ENCODE measurements around the gene SNURF.
A peak's percentile ranks its signal among the peaks of the same experiment; 100 is the strongest.
"Not testable (repeated sequence)": the region's sequence is repeated elsewhere in the genome, so short reads cannot be mapped to it uniquely, and the experiment has no call there.

Gene SNURF, protein sequence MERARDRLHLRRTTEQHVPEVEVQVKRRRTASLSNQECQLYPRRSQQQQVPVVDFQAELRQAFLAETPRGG

DNA sequence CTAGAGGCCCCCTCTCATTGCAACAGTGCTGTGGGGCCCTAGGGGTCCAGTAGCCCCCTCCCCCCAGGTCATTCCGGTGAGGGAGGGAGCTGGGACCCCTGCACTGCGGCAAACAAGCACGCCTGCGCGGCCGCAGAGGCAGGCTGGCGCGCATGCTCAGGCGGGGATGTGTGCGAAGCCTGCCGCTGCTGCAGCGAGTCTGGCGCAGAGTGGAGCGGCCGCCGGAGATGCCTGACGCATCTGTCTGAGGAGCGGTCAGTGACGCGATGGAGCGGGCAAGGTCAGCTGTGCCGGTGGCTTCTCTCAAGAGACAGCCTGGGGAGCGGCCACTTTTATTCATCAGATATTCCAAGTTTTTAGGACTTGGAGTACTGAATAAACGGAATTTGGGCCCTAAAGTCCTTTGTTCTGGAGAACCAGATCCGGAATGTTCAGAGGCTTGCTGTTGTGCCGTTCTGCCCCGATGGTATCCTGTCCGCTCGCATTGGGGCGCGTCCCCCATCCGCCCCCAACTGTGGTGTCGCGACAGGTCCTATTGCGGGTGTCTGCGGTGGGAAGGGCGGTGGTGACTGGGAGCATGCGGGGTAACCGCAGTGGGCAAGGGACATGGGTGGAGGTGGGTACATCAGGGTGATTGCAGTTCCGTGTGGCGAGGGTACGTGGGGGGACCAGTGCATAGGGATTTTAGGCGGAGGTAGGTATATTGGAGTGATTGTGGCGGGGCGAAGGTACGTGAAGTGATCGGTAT lies at the start of gene SNURF, which contains the start of gene SNRPN:
Gene SNURF, plus strand, starts transcription at position 205 of the 748 bp plus-strand sequence. Its CDS starts 62 bp downstream, at position 267.
Gene SNRPN, plus strand, starts transcription at position 205 of the 748 bp plus-strand sequence. CDS start 19,467 bp downstream, outside the sequence.
- peak; percentile 76 to 88 for DNase-seq

DNA sequence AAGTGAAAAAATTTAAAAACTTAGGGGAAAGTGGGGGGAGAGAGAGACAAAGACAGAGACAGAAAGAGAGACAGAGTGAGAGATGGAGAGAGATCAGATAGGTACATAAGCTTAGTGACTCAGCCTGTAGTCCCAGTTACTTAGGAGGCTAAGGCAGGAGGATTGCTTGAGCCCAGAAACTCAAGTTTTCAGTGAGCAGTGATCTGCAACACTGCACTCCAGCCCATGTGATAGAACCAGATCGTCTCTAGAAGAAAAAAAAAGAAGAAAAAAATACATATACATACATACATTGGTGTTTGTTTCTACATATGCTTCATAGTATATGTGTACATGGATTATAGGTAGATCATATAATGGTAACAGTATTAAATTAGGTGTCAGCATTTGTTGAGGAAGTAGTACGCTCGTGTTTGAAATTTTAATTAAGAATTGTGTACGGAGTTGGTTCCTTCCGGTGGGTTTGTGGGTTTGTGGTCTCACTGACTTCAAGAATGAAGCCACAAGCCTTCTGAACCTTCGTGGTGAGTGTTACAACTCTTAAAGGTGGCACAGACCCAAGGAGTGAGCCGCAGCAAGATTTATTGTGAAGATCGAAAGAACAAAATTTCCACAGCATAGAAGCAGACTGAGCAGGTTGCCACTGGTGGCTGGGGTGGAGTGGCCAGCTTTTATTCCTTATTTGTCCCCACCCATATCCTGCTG lies 38.3 kb upstream of the SNURF start:
- DNase-seq = no peak

DNA sequence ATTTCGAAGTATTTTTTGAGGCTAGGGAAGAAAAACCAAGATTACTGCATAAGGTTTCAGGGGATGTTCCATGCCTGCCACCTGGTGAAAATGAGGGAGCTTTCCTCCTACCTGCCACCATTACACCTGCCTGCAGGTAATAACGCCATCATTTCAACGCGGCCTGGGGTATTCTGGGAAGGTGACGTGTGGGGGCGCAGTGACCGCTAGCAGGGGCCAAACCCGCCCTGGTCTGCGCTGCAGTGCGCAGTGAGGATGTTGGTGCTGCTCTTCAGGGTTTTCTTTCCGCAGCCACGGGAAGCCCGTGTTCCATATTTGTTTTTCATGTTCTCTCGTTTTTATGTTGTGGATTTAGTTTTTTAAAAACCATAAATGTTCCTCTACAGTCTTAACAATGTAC lies 37.4 kb upstream of the SNURF start:
- no peak for DNase-seq

GRCh38 chr15:24919446-24919845 lies 35.3 kb upstream of the SNURF start:
- DNase-seq = no peak

GRCh38 chr15:24922781-24923180 lies 32.0 kb upstream of the SNURF start:
- DNase-seq = not testable (repeated sequence)

DNA sequence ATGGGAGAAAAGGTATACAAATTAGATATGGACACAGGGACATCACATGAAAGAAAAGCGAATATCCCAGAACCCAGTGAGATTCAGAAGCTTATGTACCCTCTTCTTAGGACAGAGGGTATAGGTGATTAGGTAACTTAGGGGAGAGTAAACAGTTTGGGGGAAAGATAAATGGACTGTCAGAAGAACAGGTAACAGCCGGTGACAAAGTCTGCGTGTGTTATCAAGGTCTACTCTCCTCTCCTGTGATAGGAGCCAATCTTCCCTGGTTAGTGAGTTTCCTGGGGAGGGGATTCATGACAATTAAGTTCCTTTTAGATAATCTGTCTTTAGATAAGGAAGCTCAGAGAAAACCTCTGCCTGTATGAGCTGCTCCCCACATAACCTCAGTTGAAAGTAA lies 30.6 kb upstream of the SNURF start:
- no peak for DNase-seq

DNA sequence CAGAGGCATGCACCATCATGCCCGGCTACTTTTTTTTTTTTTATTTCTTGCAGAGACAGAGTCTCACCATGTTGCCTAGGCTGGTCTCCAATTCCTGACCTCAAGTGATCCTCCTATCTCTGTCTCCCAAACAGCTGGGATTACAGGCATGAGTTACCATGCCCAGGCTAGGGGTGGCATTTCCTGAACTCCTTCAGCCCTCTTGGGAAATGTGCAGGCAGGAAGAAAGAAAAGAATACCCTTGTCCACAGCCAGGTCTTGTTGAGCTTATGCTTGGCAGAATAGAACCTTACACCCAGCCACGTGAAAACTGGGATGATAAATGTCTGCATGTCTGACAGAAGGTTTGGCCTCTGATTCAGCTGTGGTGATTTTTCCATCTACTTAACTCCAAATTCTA lies 30.2 kb upstream of the SNURF start:
- DNase-seq = no peak

DNA sequence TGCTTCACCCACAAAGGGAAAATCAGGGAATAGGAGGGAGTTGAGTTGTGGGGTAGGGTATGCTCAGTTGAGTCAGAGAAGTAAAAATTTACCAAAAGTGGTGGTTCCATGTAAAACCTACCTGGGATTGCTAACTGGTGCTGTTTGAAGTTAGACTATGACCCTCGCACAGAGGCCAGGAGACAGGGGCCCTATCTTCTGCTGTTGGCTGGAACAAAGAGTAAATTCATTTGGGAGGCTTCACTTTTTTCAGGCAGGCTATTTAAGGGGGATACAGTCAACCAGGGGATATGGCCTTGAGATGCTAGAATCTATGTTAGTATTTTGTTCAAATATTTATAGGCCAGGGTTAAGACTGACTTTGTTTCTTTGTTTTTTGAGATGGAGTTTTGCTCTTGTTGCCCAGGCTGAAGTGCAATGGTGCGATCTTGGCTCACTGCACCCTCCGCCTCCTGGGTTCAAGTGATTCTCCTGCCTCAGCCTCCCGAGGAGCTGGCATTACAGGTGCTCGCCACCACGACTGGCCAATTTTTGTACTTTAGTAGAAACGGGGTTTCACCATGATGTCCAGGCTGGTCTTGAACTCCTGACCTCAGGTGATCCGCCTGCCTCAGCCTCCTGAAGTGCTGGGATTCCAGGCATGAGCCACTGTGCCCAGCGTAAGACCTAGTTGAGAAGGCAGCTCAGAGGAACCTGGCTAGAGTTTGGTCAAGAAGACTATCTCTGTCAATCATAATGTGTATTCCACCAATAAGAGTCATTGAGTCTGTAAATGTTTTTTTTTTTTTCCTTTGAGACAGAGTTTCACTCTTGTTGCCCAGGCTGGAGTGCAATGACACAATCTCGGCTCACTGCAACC lies 22.7 kb upstream of the SNURF start:
- not testable (repeated sequence) for DNase-seq

DNA sequence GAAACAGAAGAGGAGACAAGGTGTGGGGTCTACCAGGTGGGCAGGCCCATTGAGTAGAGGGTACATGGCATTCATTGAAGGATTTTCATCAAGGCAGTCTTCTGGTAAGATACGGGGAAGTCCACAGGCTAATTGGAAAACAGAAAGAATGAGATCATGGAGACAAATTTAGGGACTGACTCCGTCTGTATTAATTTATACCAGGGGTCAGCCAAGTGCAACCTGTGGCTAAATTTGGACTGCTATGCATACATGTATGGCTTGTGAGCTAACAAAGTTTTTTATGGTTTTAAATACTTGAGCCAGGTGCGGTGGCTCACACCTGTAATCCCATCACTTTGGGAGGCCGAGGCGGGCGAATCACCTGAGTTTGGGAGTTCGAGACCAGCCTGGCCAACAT lies 21.1 kb upstream of the SNURF start:
- DNase-seq = no peak

GRCh38 chr15:24938224-24938623 lies 16.6 kb upstream of the SNURF start:
- DNase-seq = not testable (repeated sequence)

- no peak for DNase-seq
Measured at GRCh38 chr15:24940236-24940635, 14.6 kb upstream of the SNURF start.

DNA sequence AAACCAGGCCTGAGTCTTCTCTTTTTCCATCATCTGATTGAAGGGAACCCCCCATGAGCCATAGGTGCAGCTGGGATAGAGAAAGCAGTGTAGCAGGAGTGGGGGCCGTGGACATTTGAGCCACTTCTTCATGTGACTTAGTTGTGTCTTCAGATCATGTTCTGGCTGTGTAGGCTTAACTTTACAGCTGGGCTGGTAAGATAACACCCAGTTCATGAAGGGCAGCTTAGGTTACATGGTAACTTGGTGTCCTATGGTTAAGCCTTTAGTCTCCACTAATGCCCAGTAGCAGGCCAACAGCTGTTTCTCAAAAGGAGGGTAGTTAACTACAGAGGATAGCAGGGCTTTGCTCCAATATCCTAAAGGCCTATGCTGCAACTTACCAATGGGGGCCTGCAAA lies 11.4 kb upstream of the SNURF start:
- no peak for DNase-seq

DNA sequence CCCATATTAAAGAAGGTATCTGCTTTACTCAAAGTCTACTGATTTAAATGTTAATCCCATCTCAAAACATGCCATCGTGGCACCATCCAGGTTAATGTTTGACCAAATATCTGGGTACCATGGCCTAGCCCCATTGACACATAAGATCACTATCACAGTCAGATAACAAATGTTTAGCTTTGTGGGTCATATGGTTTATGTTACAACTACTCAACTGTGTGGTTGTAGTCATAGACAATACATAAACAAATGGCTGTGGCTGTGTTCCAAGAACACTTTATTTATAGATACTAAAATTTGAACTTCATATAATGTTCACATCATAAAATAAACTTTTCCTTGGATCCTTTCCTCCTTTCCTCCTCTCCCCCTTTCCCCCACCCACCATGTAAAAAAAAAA lies 9.8 kb upstream of the SNURF start:
- DNase-seq = no peak

GRCh38 chr15:24945711-24946110 lies 9.1 kb upstream of the SNURF start:
- DNase-seq = no peak

DNA sequence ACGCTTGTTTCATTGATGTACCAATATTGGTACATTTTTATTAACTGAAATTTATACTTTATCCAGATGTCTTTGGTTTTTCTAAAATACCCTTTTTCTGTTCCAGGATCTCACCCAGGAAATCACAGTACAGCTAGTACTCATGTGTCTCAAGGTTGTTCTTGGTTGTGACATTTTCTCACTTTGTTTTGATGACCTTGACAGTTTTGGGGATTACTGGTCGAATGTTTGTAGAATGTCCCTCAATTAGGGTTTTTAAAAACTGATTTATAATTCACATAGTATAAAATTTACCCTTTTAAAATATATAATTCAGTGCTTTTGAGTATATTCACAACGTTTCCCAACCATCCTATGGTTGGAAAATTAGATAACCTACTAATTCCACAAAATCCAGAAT lies 6.3 kb upstream of the SNURF start:
- no peak for DNase-seq

DNA sequence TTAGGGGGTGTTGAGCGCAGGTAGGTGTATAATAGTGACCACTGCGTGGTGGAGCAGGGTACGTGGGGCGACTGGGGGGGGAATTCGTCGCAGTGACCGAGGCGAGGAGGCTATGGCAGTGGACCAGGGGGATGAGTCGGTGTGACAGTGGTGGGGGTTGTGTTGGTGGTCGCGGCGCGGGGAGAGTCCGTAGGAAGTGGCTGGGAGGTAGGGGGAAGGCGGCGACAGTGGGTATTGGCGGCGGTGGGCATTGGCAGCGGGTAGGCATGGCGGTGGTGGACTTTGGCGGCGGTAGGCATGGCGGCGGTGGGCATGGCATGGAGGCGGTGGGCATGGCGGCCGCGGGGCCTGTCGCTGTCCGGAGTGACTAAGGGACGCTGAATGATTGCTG lies 739 bp downstream of the SNURF start:
- DNase-seq = peak in 1 of 2 experiments; percentile 12

GRCh38 chr15:24956111-24956838 lies 1.5 kb downstream of the SNURF start:
- DNase-seq = peak; percentile 90 to 92

GRCh38 chr15:24957691-24958090 lies 2.9 kb downstream of the SNURF start:
- no peak for DNase-seq

- no peak for DNase-seq
Measured at GRCh38 chr15:24961967-24962366, 7.2 kb downstream of the SNURF start.

GRCh38 chr15:24962880-24963279 lies 8.1 kb downstream of the SNURF start:
- no peak for DNase-seq

DNA sequence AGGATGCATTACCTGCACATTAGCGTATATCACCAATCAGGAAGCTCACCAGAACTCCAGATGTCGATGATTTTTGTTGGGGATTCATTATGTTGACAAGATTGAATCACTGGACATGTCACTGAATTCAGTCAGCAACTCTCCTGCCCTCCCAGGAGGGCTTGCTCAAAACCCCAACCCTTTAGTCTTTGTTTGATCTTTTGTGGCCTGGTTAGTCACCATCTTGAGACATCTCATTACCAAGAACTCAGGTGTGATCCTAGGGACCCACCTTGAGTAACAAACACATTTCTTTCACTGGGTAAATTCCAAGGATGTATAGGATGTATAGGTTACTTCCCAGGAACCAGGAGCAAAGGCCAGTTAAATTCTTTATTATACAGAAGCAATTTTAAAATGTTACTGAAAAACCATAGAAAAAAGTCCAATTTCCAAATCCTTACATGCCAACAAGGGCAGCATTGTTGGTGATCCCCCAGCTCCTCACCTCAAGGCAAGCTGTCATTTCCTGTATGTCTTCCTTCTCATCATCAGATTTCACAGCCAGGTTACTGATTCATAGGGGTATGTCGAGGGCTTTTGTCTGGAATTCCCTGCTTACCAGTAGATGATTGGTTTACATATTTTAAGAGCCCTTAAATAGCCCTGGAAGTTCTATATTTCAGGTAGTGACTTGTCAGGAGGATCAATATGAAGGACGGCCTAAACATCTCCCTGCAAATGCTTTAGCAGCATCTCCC lies 11.7 kb downstream of the SNURF start:
- DNase-seq = no peak

DNA sequence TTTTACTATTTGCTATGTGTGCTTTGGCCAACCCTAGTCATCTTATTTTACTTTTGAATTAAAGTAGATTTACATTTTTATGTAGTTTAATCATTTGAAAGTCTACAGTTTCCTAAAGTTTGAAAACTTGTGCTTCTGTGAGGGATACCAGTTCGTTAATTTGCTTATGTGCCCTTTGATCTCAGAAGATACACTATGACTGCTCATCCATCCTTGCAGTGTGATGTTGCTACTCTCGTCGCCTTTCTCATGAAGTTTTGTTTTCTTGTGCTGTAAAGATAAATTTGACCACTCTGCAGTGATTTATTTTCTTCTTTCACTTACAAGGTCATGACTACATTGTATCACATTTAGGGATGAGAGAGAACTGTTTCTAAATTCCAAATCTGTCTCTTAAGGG lies 16.3 kb downstream of the SNURF start:
- DNase-seq = no peak
